Transverse colon (tissue), 4 donors: ENCODE results near the gene JMJD1C.

Source experiments
- POLR2A ChIP-seq: fragments of 450-650 bp; IDR thresholded peaks from one replicate; pipeline ENCODE4 v1.6.1; 2016; ENCODE audit warnings: antibody characterized with exemption, mild to moderate bottlenecking, moderate library complexity
- POLR2AphosphoS5 ChIP-seq, 3 donors: sonication (generic); formaldehyde crosslinking; IDR thresholded peaks; one replicate each; pipeline ENCODE4 v1.6.1; 2016; ENCODE audit warnings: antibody characterized with exemption in 3 of 3
- TF ChIP-seq, protein P1 (sequence below), 5 experiments: fragments of 200-600 bp in 3 of 5; fragments of 450-650 bp in 2 of 5; sonication (generic) in 3 of 5; IDR thresholded peaks; 1 replicate in 2 of 5; 2 replicates in 3 of 5; pipeline ENCODE4 v1.5.1; 2016 to 2017; ENCODE audit warnings: antibody characterized with exemption in 5 of 5, inconsistent platforms in 3 of 5, mild to moderate bottlenecking in 2 of 5, moderate library complexity in 1 of 5

DNA sequence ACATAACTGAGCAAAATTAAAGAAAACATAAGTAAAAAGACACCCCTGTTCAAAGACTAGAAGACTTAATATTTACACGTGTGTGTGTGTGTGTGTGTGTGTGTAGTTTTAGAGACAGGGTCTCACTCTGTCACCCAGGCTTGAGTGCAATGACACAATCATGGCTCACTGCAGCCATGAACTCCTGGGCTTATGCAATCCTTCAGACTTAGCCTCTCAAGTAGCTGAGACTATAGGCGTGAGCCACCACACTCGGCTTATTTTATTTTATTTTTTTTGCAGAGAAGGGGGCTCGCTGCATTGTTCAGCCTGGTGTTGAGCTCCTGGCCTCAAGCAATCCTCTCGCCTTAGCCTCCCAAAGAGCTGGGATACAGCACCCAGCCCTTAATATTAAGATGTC, 90.3 kb downstream of the JMJD1C start:
- TF ChIP-seq POLR2A, result no peak
- TF ChIP-seq, protein P1, sequence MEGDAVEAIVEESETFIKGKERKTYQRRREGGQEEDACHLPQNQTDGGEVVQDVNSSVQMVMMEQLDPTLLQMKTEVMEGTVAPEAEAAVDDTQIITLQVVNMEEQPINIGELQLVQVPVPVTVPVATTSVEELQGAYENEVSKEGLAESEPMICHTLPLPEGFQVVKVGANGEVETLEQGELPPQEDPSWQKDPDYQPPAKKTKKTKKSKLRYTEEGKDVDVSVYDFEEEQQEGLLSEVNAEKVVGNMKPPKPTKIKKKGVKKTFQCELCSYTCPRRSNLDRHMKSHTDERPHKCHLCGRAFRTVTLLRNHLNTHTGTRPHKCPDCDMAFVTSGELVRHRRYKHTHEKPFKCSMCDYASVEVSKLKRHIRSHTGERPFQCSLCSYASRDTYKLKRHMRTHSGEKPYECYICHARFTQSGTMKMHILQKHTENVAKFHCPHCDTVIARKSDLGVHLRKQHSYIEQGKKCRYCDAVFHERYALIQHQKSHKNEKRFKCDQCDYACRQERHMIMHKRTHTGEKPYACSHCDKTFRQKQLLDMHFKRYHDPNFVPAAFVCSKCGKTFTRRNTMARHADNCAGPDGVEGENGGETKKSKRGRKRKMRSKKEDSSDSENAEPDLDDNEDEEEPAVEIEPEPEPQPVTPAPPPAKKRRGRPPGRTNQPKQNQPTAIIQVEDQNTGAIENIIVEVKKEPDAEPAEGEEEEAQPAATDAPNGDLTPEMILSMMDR (IDR thresholded peaks at IDR 0.05), result no peak
- no peak for TF ChIP-seq POLR2AphosphoS5 (IDR thresholded peaks at IDR 0.05)
